Activated CD8-positive, alpha-beta memory T cell treated with anti-CD3 and anti-CD28 coated beads, Interleukin-2, amount 50 U/mL, for 24 hours (primary cell): ENCODE measurements around the gene SREBF1.

Source experiments
- DNase-seq: peaks from one replicate; pipeline ENCODE4 v3.0.0-alpha.2; 2020; ENCODE audit errors: extremely low read depth

The SREBF1 gene

GRCh38 chr17:17824783-17825614 lies 11.8 kb downstream of the SREBF1 start:
- DNase-seq = no peak

DNA sequence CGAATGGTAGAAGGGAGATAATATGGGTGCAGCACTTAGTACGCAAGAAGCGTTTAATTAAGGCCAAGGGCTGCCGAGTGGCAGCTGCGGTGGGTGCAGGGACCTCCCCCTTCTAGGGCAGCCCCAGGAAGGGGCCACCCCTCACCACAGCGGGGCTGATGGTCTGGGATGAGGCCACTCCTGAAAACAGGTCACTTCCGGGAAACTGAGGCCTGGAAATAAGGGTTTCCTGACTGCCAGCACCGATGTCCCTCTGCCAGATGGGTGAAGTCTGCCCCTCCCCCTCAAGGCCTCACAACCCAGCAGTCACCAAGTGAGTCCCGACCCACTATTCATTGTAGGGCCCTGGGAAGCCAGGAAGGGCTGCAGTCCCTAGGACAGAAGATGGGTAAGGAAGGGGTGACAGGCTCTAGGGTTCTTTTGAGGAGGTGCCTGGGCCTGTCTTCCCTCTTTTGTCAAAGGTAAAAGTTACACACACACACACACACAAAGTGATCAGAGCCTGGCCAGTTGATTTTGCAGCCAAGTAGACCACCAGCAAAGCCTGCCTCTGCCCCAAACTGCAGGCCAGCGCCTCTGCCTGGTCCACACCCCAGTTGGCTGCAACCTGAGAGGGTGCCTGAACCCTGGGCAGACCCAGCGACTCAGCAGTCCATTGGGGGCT lies 12.5 kb downstream of the SREBF1 start:
- DNase-seq = no peak

- DNase-seq = no peak
These were observed 13.2 kb downstream of the SREBF1 start for GRCh38 chr17:17823433-17824118.

GRCh38 chr17:17822616-17823015 lies 14.2 kb downstream of the SREBF1 start:
- DNase-seq = no peak

- no peak for DNase-seq
These were observed 14.6 kb downstream of the SREBF1 start for GRCh38 chr17:17822189-17822588.

- DNase-seq = no peak
These were observed 16.2 kb downstream of the SREBF1 start for GRCh38 chr17:17820463-17821158.

GRCh38 chr17:17820046-17820445 lies 16.7 kb downstream of the SREBF1 start:
- no peak for DNase-seq

DNA sequence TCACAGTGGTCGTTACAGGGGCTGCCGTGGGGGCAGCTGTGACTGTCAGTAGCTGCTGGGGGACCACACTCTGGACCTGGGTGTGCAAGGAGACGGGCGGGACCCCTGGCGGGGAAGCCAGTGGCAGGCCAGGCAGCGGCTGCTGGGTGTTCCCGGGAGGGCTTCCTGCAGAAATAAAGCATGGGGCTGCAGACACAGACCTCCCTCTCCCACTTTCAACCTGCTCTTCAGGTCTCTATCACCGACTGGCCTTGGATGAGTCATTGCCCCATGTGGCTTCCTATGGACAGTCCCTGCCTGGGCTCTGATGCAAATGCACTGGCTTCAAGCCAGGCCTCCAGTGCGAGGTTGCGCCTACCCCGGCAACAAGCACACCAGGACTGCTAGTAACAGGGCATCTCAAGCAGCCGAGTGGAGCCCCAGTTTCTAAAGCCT lies 17.2 kb downstream of the SREBF1 start:
- no peak for DNase-seq

- DNase-seq = no peak
These were observed 17.7 kb downstream of the SREBF1 start for GRCh38 chr17:17819111-17819510.

- no peak for DNase-seq
These were observed 18.7 kb downstream of the SREBF1 start for GRCh38 chr17:17818088-17818526.

GRCh38 chr17:17817552-17817947 lies 19.2 kb downstream of the SREBF1 start:
- no peak for DNase-seq

DNA sequence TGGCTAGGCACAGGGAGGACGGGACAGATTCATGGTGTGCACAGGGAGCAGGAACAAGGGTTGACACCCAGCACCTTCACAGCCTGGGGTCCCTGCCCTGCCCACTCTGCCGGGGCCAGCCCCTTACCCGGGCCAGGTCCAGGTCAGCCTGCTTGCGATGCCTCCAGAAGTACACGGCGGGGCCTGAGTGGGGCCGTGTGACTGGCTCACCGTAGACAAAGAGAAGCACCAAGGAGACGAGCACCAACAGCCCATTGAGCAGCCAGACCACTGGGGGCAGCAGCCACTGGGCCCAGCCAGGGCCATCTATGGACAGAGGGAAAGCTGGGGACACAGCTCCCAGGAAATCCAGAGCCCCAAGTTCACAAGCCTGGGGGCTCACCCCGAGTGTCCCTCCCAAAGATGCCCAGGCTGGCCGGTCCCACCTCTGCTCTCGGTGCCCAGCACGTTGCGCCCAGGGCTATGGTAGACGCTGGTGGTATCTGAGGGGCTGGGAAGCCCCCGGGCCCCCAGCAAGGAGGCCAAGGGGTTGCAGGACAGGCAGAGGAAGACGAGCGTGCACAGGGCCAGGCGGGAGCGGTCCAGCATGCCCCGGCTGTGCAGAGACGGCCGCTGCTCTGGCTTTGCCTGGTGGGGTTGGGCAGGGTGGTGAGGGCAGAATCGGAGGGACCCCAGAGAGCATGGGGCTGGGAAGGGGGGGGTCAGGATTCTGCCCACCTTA lies 19.8 kb downstream of the SREBF1 start:
- no peak for DNase-seq

GRCh38 chr17:17816240-17816814 lies 20.5 kb downstream of the SREBF1 start:
- no peak for DNase-seq

GRCh38 chr17:17815436-17816200 lies 21.2 kb downstream of the SREBF1 start:
- DNase-seq = no peak

DNA sequence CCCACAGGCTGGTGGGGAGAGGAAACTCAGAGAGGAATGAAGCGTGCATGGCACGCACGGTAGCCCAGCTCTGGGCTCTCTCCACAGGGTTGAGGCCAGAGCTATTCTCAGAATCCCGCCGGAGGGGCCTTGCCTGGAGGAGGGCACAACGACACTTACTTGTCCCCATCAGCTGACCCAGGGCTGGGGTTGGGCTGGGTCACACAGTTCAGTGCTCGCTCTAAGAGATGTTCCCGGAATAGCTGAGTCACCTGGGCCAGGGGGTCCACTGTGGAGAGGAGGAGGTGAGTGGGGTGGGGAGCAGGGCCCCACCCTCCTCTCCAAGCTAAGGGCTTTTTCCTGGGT lies 21.8 kb downstream of the SREBF1 start:
- DNase-seq = no peak

GRCh38 chr17:17814162-17815061 lies 22.4 kb downstream of the SREBF1 start:
- no peak for DNase-seq

GRCh38 chr17:17813725-17814095 lies 23.1 kb downstream of the SREBF1 start:
- no peak for DNase-seq

GRCh38 chr17:17813055-17813724 lies 23.6 kb downstream of the SREBF1 start:
- no peak for DNase-seq
